ENCODE data around the gene CPAMD8. TPM values are rescaled to one million over a fixed set of nuclear protein-coding genes. Genes with fewer than 3 reads are reported as not detected.

CPAMD8 gene
- total and polyA plus RNA-seq, 9 of the 15 experiments (the other 6 are each of a cell fraction or from before 2014, with no cell fraction given), result 0.20 to 2.1 (median 1.3) TPM

DNA sequence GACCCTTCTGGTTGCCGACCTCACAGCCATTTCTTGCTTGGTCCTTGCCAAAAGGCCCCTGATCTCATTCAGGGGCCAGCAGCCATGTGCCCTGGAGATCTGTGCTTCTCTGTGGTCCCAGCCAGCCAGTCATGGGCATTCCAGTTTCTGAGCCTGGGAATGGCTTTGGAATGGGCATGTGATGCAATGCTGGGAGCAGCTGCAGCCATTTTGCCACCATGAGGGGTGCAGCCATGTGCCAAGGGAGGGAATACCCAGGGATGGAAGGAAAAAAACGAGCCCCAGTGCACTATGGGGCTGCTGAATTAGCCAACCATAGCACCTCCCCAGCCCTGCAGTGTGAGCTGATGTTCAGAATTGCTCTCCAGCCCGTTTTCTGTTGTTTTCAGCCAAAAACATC lies 111.5 kb downstream of the CPAMD8 start:
- Histone ChIP-seq H3K4me2 (ENCODE audit: insufficient read depth, low read length) (no peak overlapping the region), H3K36me3 (ENCODE audit: control insufficient read depth, insufficient read depth, low read length) (no peaks in the 10 kb centered on the region), H4K20me1 (replicated peaks; ENCODE audit: control insufficient read depth, insufficient read depth, low read length) (no peaks in the 10 kb centered on the region), H3K9me1 (ENCODE audit: control insufficient read depth, insufficient read depth, low read length) (no peaks in the 10 kb centered on the region), H2AFZ (ENCODE audit: low read depth, low read length) (no peak overlapping the region), H3K27me3 (ENCODE audit: control insufficient read depth in 2 of 2, insufficient read depth in 2 of 2, low read length in 2 of 2) (peaks cover 4 to 21% of the 10 kb centered on the region in 2 experiments; a peak in 3 of 5 replicates), H3K4me3 (no peak overlapping the region), H3K79me2 (ENCODE audit: control insufficient read depth, insufficient read depth, low read length) (no peaks in the 10 kb centered on the region), H3K9ac (ENCODE audit: insufficient read depth in 1 of 2, low read depth in 2 of 2, low read length in 2 of 2) (no peak overlapping the region), H3K4me1 (replicated peaks in 1 of 2; ENCODE audit: control insufficient read depth in 2 of 2, insufficient read depth in 2 of 2, low read length in 2 of 2) (peaks cover 0 to 8% of the 10 kb centered on the region in 2 experiments; a peak in 2 of 5 replicates), H3K9me3 (replicated peaks; ENCODE audit: control insufficient read depth, insufficient read depth, low read depth, low read length) (peaks cover 15% of the 10 kb centered on the region), H3K27ac (ENCODE audit: extremely low read depth, low read depth, low read length) (no peak overlapping the region)
- TF ChIP-seq RBM25 (IDR thresholded peaks at IDR 0.05; ENCODE audit: low read depth, low read length, severe bottlenecking) (peak; percentile 86), NR2C2 (CRISPR knock-in tag; IDR thresholded peaks at IDR 0.05) (no peak), NR2C2 (tag; IDR thresholded peaks at IDR 0.05) (no peak), HLTF (IDR thresholded peaks at IDR 0.05) (peak; percentile 72; the same call in 1 of the 2 replicates), BCOR (IDR thresholded peaks at IDR 0.05) (0 out of 2 replicates have a peak, but pooled peaks have one; percentile 56), SMARCA5 (IDR thresholded peaks at IDR 0.05) (peak; percentile 62; the same call in 1 of the 2 replicates), ETS1 (conservative IDR thresholded peaks at IDR 0.05; ENCODE audit: control insufficient read depth, low read depth, low read length) (no peak)
- TF ChIP-seq, protein P1, sequence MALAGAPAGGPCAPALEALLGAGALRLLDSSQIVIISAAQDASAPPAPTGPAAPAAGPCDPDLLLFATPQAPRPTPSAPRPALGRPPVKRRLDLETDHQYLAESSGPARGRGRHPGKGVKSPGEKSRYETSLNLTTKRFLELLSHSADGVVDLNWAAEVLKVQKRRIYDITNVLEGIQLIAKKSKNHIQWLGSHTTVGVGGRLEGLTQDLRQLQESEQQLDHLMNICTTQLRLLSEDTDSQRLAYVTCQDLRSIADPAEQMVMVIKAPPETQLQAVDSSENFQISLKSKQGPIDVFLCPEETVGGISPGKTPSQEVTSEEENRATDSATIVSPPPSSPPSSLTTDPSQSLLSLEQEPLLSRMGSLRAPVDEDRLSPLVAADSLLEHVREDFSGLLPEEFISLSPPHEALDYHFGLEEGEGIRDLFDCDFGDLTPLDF (CRISPR knock-in tag; IDR thresholded peaks at IDR 0.05), result no peak
- CTCF ChIA-PET (ENCODE audit: low intra/inter-chr PET ratio), result no interaction called here
- DNase-seq (ENCODE audit: extremely low read depth in 1 of 4, low spot score in 3 of 4), result no peak
- 0% methylated on average over 3 of the region's 3 CpGs for WGBS (ENCODE audit: insufficient coverage, low coverage, missing lambda C conversion rate)
- intact Hi-C loops (cut with micrococcal nuclease), result no loop called here
- ATAC-seq, result no peak
- FAIRE-seq, result no peak
- BruUV-seq (replicated peaks), result no TSS peak
- in situ Hi-C loops (cut with MboI), result no loop called here
- POLR2A ChIA-PET, result interaction anchor here (0.6 kb wide), 1 partner anchor 99 kb away, joined by 3 read pairs; no protein-coding TSS in a partner anchor
